ENCODE measurements around the gene ARHGEF10L. TPM values are rescaled to one million over a fixed set of nuclear protein-coding genes. Genes with fewer than 3 reads are reported as not detected.

Gene ARHGEF10L
- polyA plus RNA-seq, 1 donor (not counting 4 experiments of a cell fraction or from before 2014, with no cell fraction given), result 2.4 TPM

GRCh38 chr1:17657436-17657835 lies 117.9 kb downstream of the ARHGEF10L start:
- peaks cover 0 to 1% of the 10 kb centered on the region in 2 experiments for H3K36me3 ChIP-seq (ENCODE audit: control insufficient read depth in 2 of 2, extremely low read depth in 1 of 2, insufficient read depth in 2 of 2, low read length in 2 of 2)

GRCh38 chr1:17658837-17659236 lies 119.3 kb downstream of the ARHGEF10L start:
- no peaks in the 10 kb centered on the region for H3K27me3 ChIP-seq (ENCODE audit: control insufficient read depth, extremely low read depth, insufficient read depth, low read length)
- H3K36me3 ChIP-seq (ENCODE audit: control insufficient read depth in 2 of 2, extremely low read depth in 1 of 2, insufficient read depth in 2 of 2, low read length in 2 of 2), result no peaks in the 10 kb centered on the region
- H3K4me2 ChIP-seq (ENCODE audit: control insufficient read depth, extremely low read depth, insufficient read depth, low read depth, low read length), result no peak overlapping the region
- H3K4me1 ChIP-seq (ENCODE audit: control insufficient read depth, extremely low read depth, insufficient read depth, low read length), result no peaks in the 10 kb centered on the region
- TF ChIP-seq EZH2 (IDR thresholded peaks at IDR 0.05; ENCODE audit: low read length) (no peak), CTCF (optimal IDR thresholded peaks at IDR 0.05 in 1 of 3, IDR thresholded peaks at IDR 0.05 in 1 of 3, conservative IDR thresholded peaks at IDR 0.05 in 1 of 3; ENCODE audit: extremely low read depth in 1 of 3, insufficient read depth in 2 of 3, low read length in 3 of 3) (no peak)
- no peaks in the 10 kb centered on the region for H3K9me3 ChIP-seq (ENCODE audit: control insufficient read depth, low read depth, low read length)
- H3K27ac ChIP-seq (ENCODE audit: control insufficient read depth, insufficient read depth, low read length), result no peak overlapping the region
- no peak overlapping the region for H2AFZ ChIP-seq (ENCODE audit: control insufficient read depth, low read length)
- no peak overlapping the region for H3K9ac ChIP-seq (ENCODE audit: control insufficient read depth, extremely low read depth, insufficient read depth, low read length)
- H3K4me3 ChIP-seq (ENCODE audit: control insufficient read depth in 2 of 3, extremely low read depth in 1 of 3, insufficient read depth in 2 of 3, low read depth in 1 of 3, low read length in 3 of 3), result no peak overlapping the region
- dilution Hi-C loops (cut with MboI; ENCODE audit: extremely low pct_ligation_motif_present, low sequenced_read_pairs), result no loop called here
- no peaks in the 10 kb centered on the region for H4K20me1 ChIP-seq (ENCODE audit: control insufficient read depth, extremely low read depth, insufficient read depth, low read length)
- H3K9me1 ChIP-seq (ENCODE audit: control insufficient read depth, extremely low read depth, insufficient read depth, low read length), result no peaks in the 10 kb centered on the region
- no peaks in the 10 kb centered on the region for H3K79me2 ChIP-seq (ENCODE audit: control insufficient read depth, insufficient read depth, low read length)
- FAIRE-seq (no peak), DNase-seq (ENCODE audit: low read depth, low spot score) (no peak)

More at GRCh38 chr1:17657436-17657835, 117.9 kb downstream of the ARHGEF10L start:
- Histone ChIP-seq H3K4me2 (ENCODE audit: control insufficient read depth, extremely low read depth, insufficient read depth, low read depth, low read length) (no peak overlapping the region), H2AFZ (ENCODE audit: control insufficient read depth, low read length) (no peak overlapping the region), H3K79me2 (ENCODE audit: control insufficient read depth, insufficient read depth, low read length) (no peaks in the 10 kb centered on the region), H3K4me1 (ENCODE audit: control insufficient read depth, extremely low read depth, insufficient read depth, low read length) (no peaks in the 10 kb centered on the region), H3K9me3 (ENCODE audit: control insufficient read depth, low read depth, low read length) (no peaks in the 10 kb centered on the region), H3K27ac (ENCODE audit: control insufficient read depth, insufficient read depth, low read length) (no peak overlapping the region), H4K20me1 (ENCODE audit: control insufficient read depth, extremely low read depth, insufficient read depth, low read length) (no peaks in the 10 kb centered on the region), H3K4me3 (ENCODE audit: control insufficient read depth in 2 of 3, extremely low read depth in 1 of 3, insufficient read depth in 2 of 3, low read depth in 1 of 3, low read length in 3 of 3) (no peak overlapping the region), H3K9me1 (ENCODE audit: control insufficient read depth, extremely low read depth, insufficient read depth, low read length) (no peaks in the 10 kb centered on the region), H3K9ac (ENCODE audit: control insufficient read depth, extremely low read depth, insufficient read depth, low read length) (no peak overlapping the region), H3K27me3 (ENCODE audit: control insufficient read depth, extremely low read depth, insufficient read depth, low read length) (no peaks in the 10 kb centered on the region)
- DNase-seq (ENCODE audit: low read depth, low spot score) (no peak), FAIRE-seq (no peak)
- dilution Hi-C loops (cut with MboI; ENCODE audit: extremely low pct_ligation_motif_present, low sequenced_read_pairs), result no loop called here
- TF ChIP-seq CTCF (optimal IDR thresholded peaks at IDR 0.05 in 1 of 3, IDR thresholded peaks at IDR 0.05 in 1 of 3, conservative IDR thresholded peaks at IDR 0.05 in 1 of 3; ENCODE audit: extremely low read depth in 1 of 3, insufficient read depth in 2 of 3, low read length in 3 of 3), result no peak
- TF ChIP-seq EZH2 (IDR thresholded peaks at IDR 0.05; ENCODE audit: low read length), result no peak

Measured in keratinocyte (primary cell).